ENCODE measurements around the gene BPTF. TPM values are rescaled to one million over a fixed set of nuclear protein-coding genes. Genes with fewer than 3 reads are reported as not detected.

Gene BPTF
- total and polyA plus RNA-seq, 2 of the 13 experiments (the other 11 are each of a cell fraction or from before 2014, with no cell fraction given) = 43.5 to 66.1 TPM

GRCh38 chr17:67993998-67994361 lies 168.7 kb downstream of the BPTF start (continued):
- TF ChIP-seq KIAA2018 (CRISPR knock-in tag; IDR thresholded peaks at IDR 0.05; ENCODE audit: borderline replicate concordance) = no peak
- TF ChIP-seq NFKB2 (CRISPR knock-in tag; IDR thresholded peaks at IDR 0.05; ENCODE audit: borderline replicate concordance) = peak; percentile 69; the same call in 1 of the 2 replicates
- TF ChIP-seq U2AF2 (IDR thresholded peaks at IDR 0.05; ENCODE audit: low read depth, low read length) = no peak
- peak; percentile 66 for TF ChIP-seq ZFY (CRISPR knock-in tag; IDR thresholded peaks at IDR 0.05)
- TF ChIP-seq TARDBP (CRISPR knock-in tag; IDR thresholded peaks at IDR 0.05) = peak; percentile 42; the same call in 1 of the 2 replicates
- TF ChIP-seq ZMAT3 (CRISPR knock-in tag; conservative IDR thresholded peaks at IDR 0.05) = peak; percentile 55; the same call in 1 of the 2 replicates
- TF ChIP-seq ZNF563 (CRISPR knock-in tag; IDR thresholded peaks at IDR 0.05) = peak; percentile 80
- TF ChIP-seq FOXP1 (IDR thresholded peaks at IDR 0.05) = no peak
- no peak for TF ChIP-seq FOXP1 (CRISPR knock-in tag; IDR thresholded peaks at IDR 0.05)
- peak; percentile 83 for TF ChIP-seq ZNF687 (CRISPR knock-in tag; IDR thresholded peaks at IDR 0.05)
- TF ChIP-seq ZSCAN31 (CRISPR knock-in tag; IDR thresholded peaks at IDR 0.05; ENCODE audit: low read depth) = 0 out of 2 replicates have a peak, but pooled peaks have one; percentile 28
- TF ChIP-seq ZNF354B (CRISPR knock-in tag; IDR thresholded peaks at IDR 0.05) = peak; percentile 71; the same call in 1 of the 2 replicates
- TF ChIP-seq ZSCAN9 (CRISPR knock-in tag; IDR thresholded peaks at IDR 0.05; ENCODE audit: borderline replicate concordance) = peak; percentile 26; the same call in 1 of the 2 replicates
- TF ChIP-seq ARNTL (CRISPR knock-in tag; IDR thresholded peaks at IDR 0.05) = peak; percentile 34; the same call in 1 of the 2 replicates
- no peak for TF ChIP-seq ZNF576 (CRISPR knock-in tag; IDR thresholded peaks at IDR 0.05)
- TF ChIP-seq GABPA (IDR thresholded peaks at IDR 0.05; ENCODE audit: low read depth, low read length) = no peak
- TF ChIP-seq GABPA (CRISPR knock-in tag; IDR thresholded peaks at IDR 0.05; ENCODE audit: low read depth) = peak; percentile 42

All from HepG2 (cell line).